MM.1S (cell line): ENCODE data around the gene AMH.

ENCODE experiments used
- CTCF ChIP-seq: fragments of 300-600 bp; sonication (generic); IDR thresholded peaks from 2 replicates; pipeline ENCODE4 v1.5.1; 2016; ENCODE audit warnings: antibody characterized with exemption, low read length, mixed read lengths
- EZH2phosphoT487 ChIP-seq: fragments of 300-600 bp; sonication (generic); IDR thresholded peaks from 2 replicates; pipeline ENCODE4 v1.6.1; 2018; ENCODE audit warnings: antibody characterized with exemption, low read length

GRCh38 chr19:2286402-2287140 lies 37.4 kb downstream of the AMH start:
- TF ChIP-seq CTCF (no peak), EZH2phosphoT487 (no peak)
